GM12878 (cell line): ENCODE measurements around the gene EBI3.

Source experiments
- CHD4 ChIP-seq: fragments of 200-600 bp; sonication (generic); IDR thresholded peaks from 2 replicates; pipeline ENCODE4 v1.6.1; 2016; ENCODE audit warnings: mild to moderate bottlenecking
- CREM ChIP-seq: IDR thresholded peaks from 2 replicates; pipeline ENCODE4 v1.6.1; 2014; ENCODE audit warnings: antibody characterized with exemption, low read depth
- KAT2A ChIP-seq: conservative IDR thresholded peaks from 2 replicates; pipeline ENCODE4 v1.6.1; 2011; ENCODE audit warnings: low read depth, low read length; ENCODE audit not compliant: control insufficient read depth
- RCOR1 ChIP-seq: conservative IDR thresholded peaks from 2 replicates; pipeline ENCODE4 v1.6.1; 2012; ENCODE audit warnings: low read depth, low read length, improper control_type of control experiment
- SMAD1 ChIP-seq: fragments of 450-650 bp; IDR thresholded peaks from 2 replicates; pipeline ENCODE4 v1.6.1; 2018; ENCODE audit warnings: mild to moderate bottlenecking, low read depth; ENCODE audit not compliant: partially characterized antibody
- SPI1 ChIP-seq: IDR thresholded peaks from 2 replicates; pipeline ENCODE4 v1.6.1; 2011; ENCODE audit warnings: low read depth, mild to moderate bottlenecking, low read length, moderate library complexity, borderline replicate concordance; ENCODE audit not compliant: insufficient read depth
- YY1 ChIP-seq: IDR thresholded peaks from 2 replicates; pipeline ENCODE4 v1.6.1; 2011; ENCODE audit warnings: low read depth, mild to moderate bottlenecking, low read length
- TF ChIP-seq, protein P1 (sequence below), 3 experiments: IDR thresholded peaks in 2 of 3; conservative IDR thresholded peaks in 1 of 3; 2 replicates each; pipeline ENCODE4 v1.5.1; 2011; ENCODE audit warnings: low read depth in 3 of 3, low read length in 3 of 3, mild to moderate bottlenecking in 3 of 3, control low read depth in 2 of 3, moderate library complexity in 2 of 3, inconsistent platforms in 1 of 3, mixed read lengths in 1 of 3; ENCODE audit not compliant: control insufficient read depth in 2 of 3, insufficient read depth in 1 of 3; ENCODE audit errors: extremely low read depth in 1 of 3
- TF ChIP-seq, protein P2 (sequence below): IDR thresholded peaks from 2 replicates; pipeline ENCODE4 v1.6.1; 2011; ENCODE audit warnings: low read depth, low read length, improper control_type of control experiment, borderline replicate concordance

DNA sequence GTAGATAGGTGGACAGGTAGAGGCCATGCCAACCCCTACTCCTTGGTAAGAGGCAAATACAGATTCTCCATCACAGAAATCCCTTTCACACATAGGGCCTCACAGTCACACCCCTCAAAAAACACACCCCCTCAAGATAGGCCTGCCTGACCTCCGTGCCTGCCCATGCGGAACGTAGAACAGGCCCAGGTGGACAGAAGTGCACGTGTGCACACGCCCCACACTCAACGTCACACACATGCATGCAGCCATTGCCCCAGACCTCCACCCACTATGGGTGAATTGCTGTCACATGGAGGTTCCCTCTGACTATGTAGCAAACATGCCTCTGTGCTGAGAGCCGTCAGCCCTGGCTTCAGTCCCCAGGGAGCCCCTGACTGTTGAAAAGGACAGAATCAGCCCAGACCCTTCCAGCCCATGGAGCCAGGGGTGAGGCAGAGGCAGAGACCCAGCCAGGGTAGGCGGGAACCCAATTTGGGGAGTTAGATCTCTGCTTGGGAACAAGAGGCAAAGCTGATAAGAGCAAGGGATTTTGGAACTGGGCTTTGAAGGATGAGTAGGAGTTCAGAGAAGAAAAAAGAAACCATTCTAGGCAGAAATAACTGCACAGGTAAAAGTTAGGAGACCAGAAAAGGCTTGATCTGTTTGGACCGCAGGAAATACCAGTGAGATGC, 43.8 kb upstream of the EBI3 start:
- TF ChIP-seq KAT2A = no peak
- TF ChIP-seq, protein P1, sequence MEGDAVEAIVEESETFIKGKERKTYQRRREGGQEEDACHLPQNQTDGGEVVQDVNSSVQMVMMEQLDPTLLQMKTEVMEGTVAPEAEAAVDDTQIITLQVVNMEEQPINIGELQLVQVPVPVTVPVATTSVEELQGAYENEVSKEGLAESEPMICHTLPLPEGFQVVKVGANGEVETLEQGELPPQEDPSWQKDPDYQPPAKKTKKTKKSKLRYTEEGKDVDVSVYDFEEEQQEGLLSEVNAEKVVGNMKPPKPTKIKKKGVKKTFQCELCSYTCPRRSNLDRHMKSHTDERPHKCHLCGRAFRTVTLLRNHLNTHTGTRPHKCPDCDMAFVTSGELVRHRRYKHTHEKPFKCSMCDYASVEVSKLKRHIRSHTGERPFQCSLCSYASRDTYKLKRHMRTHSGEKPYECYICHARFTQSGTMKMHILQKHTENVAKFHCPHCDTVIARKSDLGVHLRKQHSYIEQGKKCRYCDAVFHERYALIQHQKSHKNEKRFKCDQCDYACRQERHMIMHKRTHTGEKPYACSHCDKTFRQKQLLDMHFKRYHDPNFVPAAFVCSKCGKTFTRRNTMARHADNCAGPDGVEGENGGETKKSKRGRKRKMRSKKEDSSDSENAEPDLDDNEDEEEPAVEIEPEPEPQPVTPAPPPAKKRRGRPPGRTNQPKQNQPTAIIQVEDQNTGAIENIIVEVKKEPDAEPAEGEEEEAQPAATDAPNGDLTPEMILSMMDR (IDR thresholded peaks at IDR 0.05 in 2 of 3, conservative IDR thresholded peaks at IDR 0.05 in 1 of 3; ENCODE audit: control insufficient read depth in 2 of 3, extremely low read depth in 1 of 3, insufficient read depth in 1 of 3, low read depth in 3 of 3, low read length in 3 of 3) = no peak
- no peak for TF ChIP-seq CREM
- TF ChIP-seq SMAD1 = no peak
- no peak for TF ChIP-seq YY1
- TF ChIP-seq, protein P2, sequence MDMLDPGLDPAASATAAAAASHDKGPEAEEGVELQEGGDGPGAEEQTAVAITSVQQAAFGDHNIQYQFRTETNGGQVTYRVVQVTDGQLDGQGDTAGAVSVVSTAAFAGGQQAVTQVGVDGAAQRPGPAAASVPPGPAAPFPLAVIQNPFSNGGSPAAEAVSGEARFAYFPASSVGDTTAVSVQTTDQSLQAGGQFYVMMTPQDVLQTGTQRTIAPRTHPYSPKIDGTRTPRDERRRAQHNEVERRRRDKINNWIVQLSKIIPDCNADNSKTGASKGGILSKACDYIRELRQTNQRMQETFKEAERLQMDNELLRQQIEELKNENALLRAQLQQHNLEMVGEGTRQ = no peak
- no peak for TF ChIP-seq RCOR1
- TF ChIP-seq SPI1 = no peak
- no peak for TF ChIP-seq CHD4
